GM19438 (cell line): ENCODE measurements around the gene ANKRD55.
"Not testable (repeated sequence)": the region's sequence is repeated elsewhere in the genome, so short reads cannot be mapped to it uniquely, and the experiment has no call there.

Experiments used
- ATAC-seq: cut with Tn5 transposase; IDR thresholded peaks from one replicate; pipeline ENCODE4 v1.9.1; 2021; ENCODE audit warnings: low read depth; ENCODE audit not compliant: unreplicated experiment

ANKRD55 gene

GRCh38 chr5:56253924-56254323 is 20.8 kb upstream of the ANKRD55 start:
- no peak for ATAC-seq

GRCh38 chr5:56253126-56253525 is 20.0 kb upstream of the ANKRD55 start:
- no peak for ATAC-seq

DNA sequence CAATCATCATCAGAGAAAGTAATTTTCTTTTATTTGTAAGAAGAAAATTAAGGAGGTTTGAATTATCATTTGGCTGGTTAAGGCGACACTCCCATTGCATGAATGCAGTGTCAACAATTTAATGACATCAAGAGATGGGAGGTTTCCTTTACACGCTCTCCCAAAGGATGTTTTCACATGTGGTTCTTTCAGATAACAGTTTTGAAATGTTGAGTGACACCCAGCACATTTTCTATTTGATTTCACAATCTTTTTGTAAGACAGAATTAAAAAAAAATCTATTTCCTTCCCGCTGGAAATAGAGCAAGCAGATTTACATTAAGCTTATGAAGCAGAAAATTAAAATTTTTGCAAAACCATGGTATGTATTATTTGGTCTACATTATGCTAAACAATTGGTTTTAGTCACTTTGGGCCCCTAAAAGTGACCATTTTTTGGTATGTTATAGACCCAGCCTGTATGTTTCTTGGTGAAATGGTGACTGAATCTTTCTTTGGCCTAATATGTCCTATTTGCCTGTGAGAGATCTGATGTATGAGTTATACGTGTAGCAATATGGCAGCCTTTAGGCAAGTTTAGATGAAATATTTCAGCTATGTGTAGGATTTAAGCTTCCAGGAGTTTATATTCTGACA is 18.9 kb upstream of the ANKRD55 start:
- no peak for ATAC-seq

DNA sequence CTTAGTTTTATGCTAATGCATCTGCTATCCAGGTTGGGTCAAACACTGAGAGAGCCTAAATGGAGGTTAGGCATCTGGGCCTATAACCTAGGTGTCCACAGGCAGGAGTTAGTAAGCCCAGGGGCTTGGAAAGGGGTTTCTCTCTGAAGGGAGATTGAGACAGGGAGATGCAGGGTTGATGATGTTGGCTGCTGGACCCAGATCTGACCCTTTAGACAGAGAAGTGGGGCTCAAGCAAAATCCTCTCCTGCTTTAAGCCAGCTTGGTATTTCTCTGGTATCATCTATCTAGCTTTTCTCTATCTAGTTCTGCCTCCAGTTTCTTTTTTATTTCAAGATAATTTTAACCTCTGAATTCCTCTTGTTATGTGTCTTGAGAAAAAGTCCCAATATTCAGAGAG is 18.3 kb upstream of the ANKRD55 start:
- no peak for ATAC-seq

- no peak for ATAC-seq
Observed at GRCh38 chr5:56250011-56250410, 16.9 kb upstream of the ANKRD55 start.

DNA sequence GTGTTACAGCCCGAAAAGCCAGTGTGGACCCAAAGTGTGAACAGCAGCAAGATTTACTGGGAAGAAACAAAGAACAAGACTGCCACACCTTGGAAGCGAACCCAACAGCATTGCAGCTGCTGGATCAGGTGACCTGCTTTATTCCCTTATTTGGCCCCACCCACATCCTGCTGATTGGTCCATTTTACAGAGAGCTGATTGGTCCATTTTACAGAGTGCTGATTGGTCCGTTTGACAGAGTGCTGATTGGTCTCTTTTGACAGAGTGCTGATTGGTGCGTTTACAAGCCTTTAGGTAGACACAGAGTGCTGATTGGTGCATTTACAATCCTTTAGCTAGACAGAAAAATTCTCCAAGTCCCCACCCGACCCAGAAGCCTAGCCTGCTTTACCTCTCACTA is 16.0 kb upstream of the ANKRD55 start:
- ATAC-seq: not testable (repeated sequence)

DNA sequence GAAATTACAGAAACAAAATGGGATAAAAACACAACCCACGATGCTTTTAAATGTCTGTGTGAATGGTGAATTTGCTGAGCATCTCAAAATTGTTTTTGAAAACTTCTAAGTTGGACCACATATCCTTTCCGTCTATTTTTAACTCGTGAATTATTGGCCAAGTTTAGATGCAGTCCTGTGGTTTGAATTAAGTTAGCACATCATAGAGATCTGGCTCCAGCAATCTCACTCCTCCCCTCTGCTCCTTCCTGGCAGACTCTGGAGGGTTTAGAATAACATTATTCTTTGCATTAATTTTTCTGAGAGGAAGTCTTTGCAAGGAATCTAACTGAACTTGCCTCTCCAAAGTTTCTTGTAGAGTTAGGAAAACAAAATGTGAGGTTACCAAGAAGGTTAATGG is 14.5 kb upstream of the ANKRD55 start:
- ATAC-seq: no peak

- no peak for ATAC-seq
Observed at GRCh38 chr5:56246769-56247168, 13.6 kb upstream of the ANKRD55 start.

DNA sequence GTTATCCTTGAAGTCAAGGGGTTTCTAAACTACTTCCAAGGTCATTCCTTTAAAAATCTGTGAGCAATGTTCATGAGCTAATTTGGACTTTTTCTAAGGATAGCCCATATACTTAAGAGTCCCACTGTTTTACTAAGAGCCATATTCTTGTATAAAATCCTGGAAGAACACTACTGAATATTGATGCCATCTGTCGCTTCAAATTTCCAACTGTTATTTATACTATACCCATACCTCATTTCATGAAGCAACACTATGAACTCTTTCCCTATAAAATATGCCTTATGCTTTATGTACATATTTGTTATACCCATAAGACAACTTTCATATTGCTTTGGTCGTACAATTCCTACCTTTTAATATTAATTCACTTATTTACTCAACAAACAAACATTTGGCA is 12.4 kb upstream of the ANKRD55 start:
- ATAC-seq: no peak

DNA sequence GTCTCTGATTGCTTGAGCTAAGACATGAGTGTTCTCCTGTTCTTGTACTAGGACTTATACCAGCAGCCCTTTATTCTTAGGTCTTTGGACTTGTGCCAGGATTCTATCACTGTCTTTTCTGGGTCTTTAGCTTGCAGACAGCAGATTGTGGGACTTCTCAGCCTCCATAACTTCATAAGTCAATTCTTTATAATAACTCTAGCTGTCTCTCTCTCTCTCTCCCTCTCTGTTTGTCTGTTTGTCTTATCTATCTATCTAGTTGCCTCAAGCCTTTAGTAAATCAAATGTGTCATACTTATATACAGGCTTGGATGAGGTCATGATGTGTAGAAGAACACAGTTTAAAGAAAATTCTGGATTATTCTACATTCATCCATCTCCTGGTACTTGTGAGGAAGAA is 11.5 kb upstream of the ANKRD55 start:
- no peak for ATAC-seq

- not testable (repeated sequence) for ATAC-seq
Observed at GRCh38 chr5:56242271-56242670, 9.1 kb upstream of the ANKRD55 start.

DNA sequence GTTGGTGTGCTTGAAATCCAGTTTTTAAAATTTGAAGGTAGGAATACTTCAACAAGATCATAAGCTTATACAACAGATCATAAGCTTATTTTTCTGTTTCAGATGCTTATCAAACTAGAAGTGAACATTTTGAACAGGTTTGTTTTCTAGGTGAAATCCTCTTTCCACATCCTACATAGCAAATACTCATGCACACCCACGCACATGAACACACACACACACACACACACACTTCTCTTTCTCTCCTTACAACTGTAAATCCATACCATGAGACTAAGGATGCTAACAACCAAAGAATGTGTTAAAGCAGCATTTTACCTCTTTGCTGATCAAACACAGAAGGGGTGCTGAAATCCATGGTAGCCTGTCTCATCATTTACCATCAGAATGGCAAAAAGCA is 592 bp downstream of the ANKRD55 start:
- no peak for ATAC-seq

- no peak for ATAC-seq
Observed at GRCh38 chr5:56230576-56230975, 2.6 kb downstream of the ANKRD55 start.

- no peak for ATAC-seq
Observed at GRCh38 chr5:56229111-56229510, 4.0 kb downstream of the ANKRD55 start.

- no peak for ATAC-seq
Observed at GRCh38 chr5:56228631-56229030, 4.5 kb downstream of the ANKRD55 start.

- no peak for ATAC-seq
Observed at GRCh38 chr5:56227691-56228090, 5.4 kb downstream of the ANKRD55 start.

GRCh38 chr5:56223298-56223697 is 9.8 kb downstream of the ANKRD55 start:
- not testable (repeated sequence) for ATAC-seq

DNA sequence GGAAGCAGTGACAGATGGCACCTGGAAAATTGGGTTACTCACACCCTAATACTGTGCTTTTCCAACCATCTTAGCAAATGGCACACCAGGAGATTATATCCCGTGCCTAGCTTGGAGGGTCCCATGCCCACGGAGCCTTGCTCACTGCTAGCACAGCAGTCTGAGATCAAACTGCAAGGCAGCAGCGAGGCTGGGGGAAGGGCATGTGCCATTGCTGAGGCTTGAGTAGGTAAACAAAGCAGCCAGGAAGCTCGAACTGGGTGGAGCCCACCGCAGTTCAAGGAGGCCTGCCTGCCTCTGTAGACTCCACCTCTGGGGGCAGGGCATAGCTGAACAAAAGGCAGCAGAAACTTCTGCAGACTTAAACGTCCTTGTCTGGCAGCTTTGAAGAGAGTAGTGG is 11.5 kb downstream of the ANKRD55 start:
- ATAC-seq: not testable (repeated sequence)

DNA sequence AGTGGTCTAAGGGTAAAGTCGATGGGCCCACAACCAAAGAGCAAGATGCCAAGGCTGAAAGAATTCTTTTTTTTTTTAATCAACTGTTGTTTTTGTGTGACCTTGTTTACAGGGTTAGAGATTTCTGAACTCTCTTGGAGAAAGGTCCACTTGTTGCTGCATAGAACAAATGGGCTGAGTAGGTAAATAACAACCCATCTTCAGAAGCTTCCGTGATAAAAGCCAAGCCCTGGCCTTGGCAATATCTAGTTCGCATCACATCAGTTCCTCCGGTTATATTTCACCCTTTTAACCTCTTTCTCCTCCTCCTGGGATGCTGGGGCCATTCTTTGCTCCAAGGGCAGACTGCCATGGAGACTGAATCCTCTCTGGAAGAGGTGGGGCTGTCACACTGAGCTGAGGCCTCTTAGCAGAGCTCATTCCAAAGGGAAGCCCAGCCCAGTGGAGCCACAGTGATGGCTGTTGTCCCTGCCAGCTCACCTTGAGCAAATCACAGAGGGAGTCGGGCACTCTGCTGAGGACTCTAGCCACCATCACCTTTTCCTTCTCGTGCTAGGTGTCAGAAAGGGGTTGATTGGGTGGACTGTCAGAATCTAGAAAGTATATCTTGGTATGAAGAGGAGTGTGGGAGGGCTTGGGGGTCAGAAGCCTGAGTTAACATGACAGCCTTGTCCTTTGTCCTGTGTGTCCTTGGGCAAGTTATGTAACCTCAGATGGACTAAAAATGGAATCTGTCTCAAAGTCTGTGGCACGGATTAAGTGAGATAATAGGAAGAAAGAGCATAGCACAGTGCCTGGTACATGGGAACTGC is 17.9 kb downstream of the ANKRD55 start:
- no peak for ATAC-seq

DNA sequence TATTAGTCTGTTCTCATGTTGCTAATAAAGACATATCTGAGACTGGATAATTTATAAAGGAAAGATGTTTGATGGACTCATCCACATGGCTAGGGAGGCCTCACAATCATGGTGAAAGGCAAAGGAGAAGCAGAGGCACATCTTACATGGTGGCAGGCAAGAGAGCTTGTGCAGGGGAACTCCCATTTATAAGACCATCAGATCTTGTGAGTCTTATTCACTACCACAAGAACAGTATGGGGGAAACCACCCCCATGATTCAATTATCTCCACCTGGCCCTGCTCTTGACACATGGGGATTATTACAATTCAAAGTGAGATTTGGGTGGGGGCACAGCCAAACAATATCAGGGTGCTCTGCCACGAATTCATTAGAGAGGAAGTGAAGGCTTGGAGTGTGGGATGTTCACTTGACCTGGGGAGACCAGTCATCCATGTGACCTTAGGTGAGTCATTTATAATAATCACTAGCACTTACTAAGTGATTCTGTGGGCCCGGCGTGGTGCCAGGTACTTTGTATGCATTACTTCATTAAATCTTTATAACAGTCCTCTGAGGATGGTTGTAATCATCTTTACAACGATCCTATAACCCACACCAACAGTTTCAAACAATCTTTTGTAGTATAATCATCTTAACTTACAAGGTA is 19.1 kb downstream of the ANKRD55 start:
- ATAC-seq: not testable (repeated sequence)

- ATAC-seq: no peak
Observed at GRCh38 chr5:56212130-56212879, 20.8 kb downstream of the ANKRD55 start.
